ENCODE measurements around the gene CIC.

- TF ChIP-seq CTCF (IDR thresholded peaks at IDR 0.05) (no peak), POLR2A (IDR thresholded peaks at IDR 0.05) (no peak)
These were observed 18.7 kb downstream of the CIC start for GRCh38 chr19:42287827-42288107.

Measured in body of pancreas (tissue), 4 donors.